Hepatocyte (in vitro differentiated cells): ENCODE data around the gene SLCO2A1. TPM values are rescaled to one million over a fixed set of nuclear protein-coding genes. Genes with fewer than 3 reads are reported as not detected.

ENCODE experiments used
- DNase-seq: peaks from one replicate; pipeline ENCODE4 v3.0.0-alpha.2; 2016; ENCODE audit warnings: low spot score
- H2AFZ ChIP-seq: fragments of 200-600 bp; sonication (generic); 2 replicates; pipeline ENCODE4 v1.6.0; 2016; ENCODE audit warnings: antibody characterized with exemption, mild to moderate bottlenecking
- H3K27ac ChIP-seq: fragments of 200-600 bp; sonication (generic); 2 replicates; pipeline ENCODE4 v1.5.1; 2016; ENCODE audit warnings: mild to moderate bottlenecking
- H3K27me3 ChIP-seq: fragments of 200-600 bp; sonication (generic); 2 replicates; pipeline ENCODE4 v1.6.1; 2016
- H3K36me3 ChIP-seq: fragments of 200-600 bp; sonication (generic); replicated peaks from 2 replicates; pipeline ENCODE4 v1.5.1; 2016; ENCODE audit warnings: low read depth; ENCODE audit not compliant: insufficient read depth
- H3K4me1 ChIP-seq: fragments of 200-600 bp; sonication (generic); 2 replicates; pipeline ENCODE4 v1.5.1; 2016; ENCODE audit warnings: mild to moderate bottlenecking, moderate library complexity; ENCODE audit not compliant: insufficient read depth
- H3K4me2 ChIP-seq: fragments of 200-600 bp; sonication (generic); 2 replicates; pipeline ENCODE4 v1.6.0; 2016
- H3K4me3 ChIP-seq: fragments of 200-600 bp; sonication (generic); 2 replicates; pipeline ENCODE4 v1.5.1; 2016; ENCODE audit warnings: mild to moderate bottlenecking
- H3K79me2 ChIP-seq: fragments of 200-600 bp; sonication (generic); 2 replicates; pipeline ENCODE4 v1.6.0; 2017; ENCODE audit warnings: mild to moderate bottlenecking
- H3K9me2 ChIP-seq: fragments of 200-600 bp; sonication (generic); replicated peaks from 2 replicates; pipeline ENCODE4 v1.6.0; 2017; ENCODE audit warnings: mild to moderate bottlenecking; ENCODE audit not compliant: insufficient read depth
- H3K9me3 ChIP-seq: fragments of 200-600 bp; sonication (generic); 2 replicates; pipeline ENCODE4 v1.5.1; 2016; ENCODE audit warnings: low read depth, mild to moderate bottlenecking
- H4K20me1 ChIP-seq: fragments of 200-600 bp; sonication (generic); 2 replicates; pipeline ENCODE4 v1.6.0; 2016; ENCODE audit warnings: mild to moderate bottlenecking; ENCODE audit not compliant: insufficient read depth, poor library complexity, severe bottlenecking
- EZH2 ChIP-seq: fragments of 200-600 bp; sonication (generic); IDR thresholded peaks from 2 replicates; pipeline ENCODE4 v1.6.1; 2016; ENCODE audit warnings: antibody characterized with exemption, mild to moderate bottlenecking, borderline replicate concordance
- EZH2phosphoT487 ChIP-seq: fragments of 200-600 bp; sonication (generic); IDR thresholded peaks from one replicate; pipeline ENCODE4 v1.6.1; 2018; ENCODE audit warnings: antibody characterized with exemption, mild to moderate bottlenecking, low read depth, moderate library complexity; ENCODE audit not compliant: unreplicated experiment, severe bottlenecking
- WGBS: methylation state at CpG from one replicate; pipeline ENCODE4 v1.1.6; 2016; ENCODE audit warnings: low lambda C conversion rate; ENCODE audit errors: missing lambda C conversion rate; 5-methylcytosine and 5-hydroxymethylcytosine counted together
- polyA plus RNA-seq: library from polyadenylated mRNA; unstranded; fragments of >200 nt; fragmentation: Nextera tagmentation; extraction: Ambion mirVana; gene quantifications from 2 replicates; pipeline ENCODE4 v1.2.1, GENCODE V29; 2016
- total RNA-seq: library from RNA; depleted of rRNA; stranded (reverse); fragments of >200 nt; gene quantifications from 2 replicates; pipeline ENCODE4 v1.2.3, GENCODE V29; 2014
- TF ChIP-seq, protein P1 (sequence below): fragments of 200-600 bp; sonication (generic); IDR thresholded peaks from 2 replicates; pipeline ENCODE4 v1.5.1; 2016; ENCODE audit warnings: antibody characterized with exemption, mild to moderate bottlenecking; ENCODE audit not compliant: poor library complexity

Gene SLCO2A1
- total and polyA plus RNA-seq, 2 experiments from 2014 or later: 2.3 to 8.4 TPM

DNA sequence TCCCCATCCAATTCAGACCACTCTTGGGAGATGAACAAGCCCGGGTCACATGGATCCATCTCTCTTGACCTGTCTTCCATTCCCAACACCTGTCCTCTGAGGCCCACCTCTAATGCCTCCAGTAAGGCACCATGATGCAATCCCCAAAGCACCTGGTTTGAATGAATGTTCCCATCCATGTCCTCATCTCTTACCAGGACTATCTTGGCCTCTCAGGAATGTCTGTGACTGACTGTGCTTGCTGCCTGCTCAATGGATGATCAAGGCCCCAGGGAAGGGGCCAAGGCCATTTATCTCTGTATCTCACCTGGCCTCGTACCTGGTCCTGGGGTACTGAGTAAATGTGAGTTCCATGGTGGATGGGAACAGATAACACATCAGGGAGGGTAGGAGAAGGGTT is 49.7 kb downstream of the SLCO2A1 start:
- Histone ChIP-seq H3K4me2 (no peak overlapping the region), H3K9me2 (no peaks in the 10 kb centered on the region), H4K20me1 (no peaks in the 10 kb centered on the region), H3K27ac (no peak overlapping the region), H3K27me3 (no peaks in the 10 kb centered on the region), H3K4me1 (no peaks in the 10 kb centered on the region), H3K36me3 (no peaks in the 10 kb centered on the region), H3K9me3 (no peaks in the 10 kb centered on the region), H3K4me3 (no peak overlapping the region), H3K79me2 (no peaks in the 10 kb centered on the region), H2AFZ (no peak overlapping the region)
- WGBS: 91% methylated on average over 2 of the region's 2 CpGs
- no peak for TF ChIP-seq EZH2
- TF ChIP-seq, protein P1, sequence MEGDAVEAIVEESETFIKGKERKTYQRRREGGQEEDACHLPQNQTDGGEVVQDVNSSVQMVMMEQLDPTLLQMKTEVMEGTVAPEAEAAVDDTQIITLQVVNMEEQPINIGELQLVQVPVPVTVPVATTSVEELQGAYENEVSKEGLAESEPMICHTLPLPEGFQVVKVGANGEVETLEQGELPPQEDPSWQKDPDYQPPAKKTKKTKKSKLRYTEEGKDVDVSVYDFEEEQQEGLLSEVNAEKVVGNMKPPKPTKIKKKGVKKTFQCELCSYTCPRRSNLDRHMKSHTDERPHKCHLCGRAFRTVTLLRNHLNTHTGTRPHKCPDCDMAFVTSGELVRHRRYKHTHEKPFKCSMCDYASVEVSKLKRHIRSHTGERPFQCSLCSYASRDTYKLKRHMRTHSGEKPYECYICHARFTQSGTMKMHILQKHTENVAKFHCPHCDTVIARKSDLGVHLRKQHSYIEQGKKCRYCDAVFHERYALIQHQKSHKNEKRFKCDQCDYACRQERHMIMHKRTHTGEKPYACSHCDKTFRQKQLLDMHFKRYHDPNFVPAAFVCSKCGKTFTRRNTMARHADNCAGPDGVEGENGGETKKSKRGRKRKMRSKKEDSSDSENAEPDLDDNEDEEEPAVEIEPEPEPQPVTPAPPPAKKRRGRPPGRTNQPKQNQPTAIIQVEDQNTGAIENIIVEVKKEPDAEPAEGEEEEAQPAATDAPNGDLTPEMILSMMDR: no peak
- no peak for TF ChIP-seq EZH2phosphoT487
- no peak for DNase-seq

DNA sequence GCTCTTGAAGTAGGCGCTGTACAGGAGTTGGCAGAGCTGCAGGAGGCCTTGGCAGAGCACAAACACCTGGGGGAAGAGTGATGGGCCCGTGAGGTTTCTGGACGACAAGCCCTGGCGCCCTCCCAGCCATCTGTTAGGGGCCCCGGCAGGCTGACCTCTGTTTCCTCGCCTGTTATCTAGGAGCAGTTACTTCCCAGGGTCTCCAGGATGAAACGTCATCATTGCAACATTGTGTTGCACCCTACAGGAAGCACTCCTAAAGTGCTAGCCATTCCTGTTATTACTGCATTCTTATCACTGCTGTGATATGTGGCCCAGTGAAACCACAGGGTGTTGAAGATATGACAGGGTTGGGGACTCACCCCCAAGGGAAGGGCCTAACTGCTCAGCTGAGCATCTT is 50.2 kb downstream of the SLCO2A1 start:
- H2AFZ ChIP-seq: no peak overlapping the region
- no peaks in the 10 kb centered on the region for H3K36me3 ChIP-seq
- H3K4me3 ChIP-seq: no peak overlapping the region
- no peak overlapping the region for H3K4me2 ChIP-seq
- no peaks in the 10 kb centered on the region for H3K27me3 ChIP-seq
- H3K9me3 ChIP-seq: no peaks in the 10 kb centered on the region
- no peaks in the 10 kb centered on the region for H4K20me1 ChIP-seq
- no peak overlapping the region for H3K27ac ChIP-seq
- DNase-seq: no peak
- no peaks in the 10 kb centered on the region for H3K79me2 ChIP-seq
- TF ChIP-seq, protein P1: no peak
- no peak for TF ChIP-seq EZH2
- no peak for TF ChIP-seq EZH2phosphoT487
- no peaks in the 10 kb centered on the region for H3K9me2 ChIP-seq
- WGBS: 81% methylated on average over 7 of the region's 7 CpGs
- H3K4me1 ChIP-seq: no peaks in the 10 kb centered on the region

- Histone ChIP-seq H3K27ac (no peak overlapping the region), H3K36me3 (no peaks in the 10 kb centered on the region), H4K20me1 (no peaks in the 10 kb centered on the region), H3K9me2 (no peaks in the 10 kb centered on the region), H2AFZ (no peak overlapping the region), H3K9me3 (no peaks in the 10 kb centered on the region), H3K27me3 (no peaks in the 10 kb centered on the region), H3K79me2 (no peaks in the 10 kb centered on the region), H3K4me2 (no peak overlapping the region), H3K4me3 (no peak overlapping the region), H3K4me1 (no peaks in the 10 kb centered on the region)
- no peak for DNase-seq
- 94% methylated on average over 4 of the region's 4 CpGs for WGBS
- TF ChIP-seq EZH2phosphoT487 (no peak), EZH2 (no peak)
- TF ChIP-seq, protein P1: no peak
These were observed 52.2 kb downstream of the SLCO2A1 start for GRCh38 chr3:133977568-133977967.

DNA sequence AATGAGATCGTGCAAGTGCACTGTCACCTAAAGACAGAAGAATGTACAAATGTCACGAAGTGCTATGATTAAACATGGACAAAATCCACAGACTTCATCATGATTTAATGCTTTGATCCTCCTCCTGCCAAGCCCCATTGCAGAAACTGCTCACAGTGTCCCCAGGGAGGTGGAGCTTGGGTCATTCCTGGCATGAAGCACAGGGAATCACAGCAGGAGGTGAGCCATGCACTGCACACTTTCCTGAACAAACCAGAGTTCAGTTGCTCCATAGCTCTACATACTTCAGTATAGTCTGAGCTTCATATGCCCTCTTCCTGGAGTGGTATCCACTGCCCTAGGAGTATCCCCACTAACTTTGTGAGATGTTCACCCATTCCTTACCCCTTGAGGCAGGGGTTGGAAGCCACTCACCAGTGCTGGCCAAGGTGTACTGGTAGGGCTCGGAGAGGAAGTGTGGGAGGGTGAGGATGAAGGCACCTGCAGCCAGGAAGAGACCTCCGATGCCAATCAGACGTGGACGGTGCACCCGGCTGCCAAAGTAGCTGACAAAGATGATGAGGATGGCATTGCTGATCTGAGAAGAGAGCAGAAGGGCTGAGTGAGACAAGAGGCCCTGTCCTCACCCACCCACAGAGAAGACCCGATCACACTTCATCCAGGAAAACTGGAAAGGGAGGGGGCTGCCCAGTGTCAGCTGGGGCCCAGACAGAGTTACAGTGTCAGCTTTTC is 56.3 kb downstream of the SLCO2A1 start:
- no peak overlapping the region for H3K4me2 ChIP-seq
- no peak overlapping the region for H3K4me3 ChIP-seq
- H3K4me1 ChIP-seq: no peaks in the 10 kb centered on the region
- TF ChIP-seq, protein P1: no peak
- TF ChIP-seq EZH2 (no peak), EZH2phosphoT487 (no peak)
- H3K27ac ChIP-seq: no peak overlapping the region
- H3K79me2 ChIP-seq: no peaks in the 10 kb centered on the region
- no peaks in the 10 kb centered on the region for H3K36me3 ChIP-seq
- H3K27me3 ChIP-seq: no peaks in the 10 kb centered on the region
- H3K9me3 ChIP-seq: no peaks in the 10 kb centered on the region
- H3K9me2 ChIP-seq: no peaks in the 10 kb centered on the region
- no peak for DNase-seq
- WGBS: 92% methylated on average over 8 of the region's 8 CpGs
- H4K20me1 ChIP-seq: no peaks in the 10 kb centered on the region
- no peak overlapping the region for H2AFZ ChIP-seq
